Activated CD4-positive, alpha-beta memory T cell treated with anti-CD3 and anti-CD28 coated beads for 36 hours (primary cell): ENCODE results near the gene ELL. TPM values are rescaled to one million over a fixed set of nuclear protein-coding genes. Genes with fewer than 3 reads are reported as not detected.
A peak's percentile ranks its signal among the peaks of the same experiment; 100 is the strongest.

Experiments
- CTCF ChIA-PET: fragments of 350-600 bp; sonication (Branson Sonifier 250); formaldehyde crosslinking; loops from one replicate; lab custom pipeline; 2021; ENCODE audit warnings: antibody characterized with exemption, inconsistent platforms; lab: Charles Lee
- POLR2A ChIA-PET: fragments of 350-600 bp; sonication (Branson Sonifier 250); formaldehyde crosslinking; loops from one replicate; lab custom pipeline; 2021; ENCODE audit warnings: antibody characterized with exemption; lab: Charles Lee
- DNase-seq: peaks from one replicate; pipeline ENCODE4 v3.0.0-alpha.2; 2020
- H3K27ac Mint-ChIP-seq: one replicate; pipeline ENCODE4 v1.8.0; 2021; ENCODE audit warnings: mixed read lengths
- H3K27me3 Mint-ChIP-seq: one replicate; pipeline ENCODE4 v1.8.0; 2021; ENCODE audit warnings: mixed read lengths
- H3K36me3 Mint-ChIP-seq: one replicate; pipeline ENCODE4 v1.8.0; 2021; ENCODE audit warnings: mixed read lengths
- H3K4me1 Mint-ChIP-seq: one replicate; pipeline ENCODE4 v1.8.0; 2021; ENCODE audit warnings: low read depth, mixed read lengths
- H3K4me3 Mint-ChIP-seq: one replicate; pipeline ENCODE4 v1.8.0; 2021; ENCODE audit warnings: mild to moderate bottlenecking, mixed read lengths
- H3K9me3 Mint-ChIP-seq: one replicate; pipeline ENCODE4 v1.8.0; 2021; ENCODE audit warnings: mixed read lengths
- intact Hi-C: fragments of 100-400 bp; cut with micrococcal nuclease; formaldehyde crosslinking; loops from one replicate; pipeline ENCODE4 v1.15.1; 2023
- total RNA-seq, 2 experiments: library from RNA; stranded (reverse); gene quantifications; one replicate each; pipeline ENCODE4 v1.2.3, GENCODE V29; 2021

ELL gene
- total RNA-seq, 2 experiments from 2014 or later: 24.7 to 29.7 TPM

DNA sequence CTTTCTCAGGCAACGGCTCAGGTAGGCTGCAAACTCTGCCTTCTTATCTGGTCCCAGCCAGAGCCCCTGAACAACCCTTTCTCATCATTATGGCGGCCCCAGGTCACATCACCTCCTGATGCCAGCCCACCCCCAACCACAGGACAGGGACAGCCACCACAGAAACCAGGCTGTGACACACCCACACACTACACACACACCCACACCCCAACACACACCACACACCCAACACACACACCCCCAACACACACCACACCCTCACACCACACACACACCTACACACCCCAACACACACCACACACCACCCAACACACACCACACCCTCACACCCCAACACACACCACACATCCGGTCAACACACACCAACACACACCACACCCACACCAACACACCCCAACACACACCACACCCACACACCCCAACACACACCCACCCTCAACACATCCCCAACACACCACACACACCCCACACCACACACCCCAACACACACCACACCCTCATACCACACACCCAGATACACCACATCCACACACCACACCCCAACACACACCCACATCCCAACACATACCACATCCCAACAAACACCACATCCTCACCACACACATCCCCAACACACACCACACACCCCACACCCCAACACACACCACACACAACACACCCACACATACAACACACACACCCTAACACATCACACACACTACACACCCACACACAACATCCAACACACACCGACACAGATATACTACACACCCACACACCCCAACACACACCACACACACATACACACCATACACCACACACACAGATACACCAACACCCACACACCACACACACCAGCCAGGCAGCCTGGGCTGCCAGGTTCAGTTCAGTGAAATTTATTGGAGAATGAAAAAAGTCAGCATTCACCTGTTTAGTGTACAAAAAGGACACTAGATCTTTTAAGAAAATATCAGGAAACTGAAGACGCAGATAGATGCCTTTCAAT, 79.8 kb downstream of the ELL start:
- ChIA-PET POLR2A (no interaction called here), CTCF (interaction anchor here (1.7 kb wide), 1 partner anchor 147 kb away, joined by 4 read pairs; the partner anchor contains the start of gene REX1BD)
- DNase-seq: no peak
- Mint-ChIP-seq H3K4me3 (no peak overlapping the region), H3K27me3 (no peaks in the 10 kb centered on the region), H3K4me1 (peaks cover 16% of the 10 kb centered on the region), H3K27ac (peak overlapping the region; percentile 72), H3K36me3 (peaks cover 7% of the 10 kb centered on the region), H3K9me3 (peaks cover 3% of the 10 kb centered on the region)
- intact Hi-C loops: loop anchor here (5.0 kb wide), 1 partner anchor 100 kb away; the partner anchor contains the start of gene FKBP8

- Mint-ChIP-seq H3K4me3 (no peak overlapping the region), H3K4me1 (peaks cover 22% of the 10 kb centered on the region), H3K36me3 (peaks cover 5% of the 10 kb centered on the region), H3K9me3 (peaks cover 3% of the 10 kb centered on the region), H3K27ac (peak overlapping the region; percentile 25), H3K27me3 (no peaks in the 10 kb centered on the region)
- no peak for DNase-seq
- intact Hi-C loops: loop anchor here (5.0 kb wide), 1 partner anchor 101 kb away; the partner anchor contains the start of gene FKBP8
- ChIA-PET CTCF (interaction anchor here (0.7 to 1.8 kb wide), 3 partner anchors 10 to 30 kb away, joined by 3 to 9 read pairs (median 4); no protein-coding TSS in a partner anchor), POLR2A (interaction anchor here (1.0 kb wide), 1 partner anchor 66 kb away, joined by 3 read pairs; no protein-coding TSS in a partner anchor)
These were observed 80.7 kb downstream of the ELL start for GRCh38 chr19:18440936-18441803.

- ChIA-PET CTCF (interaction anchor here (0.6 to 1.8 kb wide), 7 partner anchors 10 to 777 kb away, joined by 3 to 9 read pairs (median 3); no protein-coding TSS in a partner anchor), POLR2A (interaction anchor here (0.6 to 1.0 kb wide), 2 partner anchors 66 to 506 kb away, joined by 3 to 4 read pairs; no protein-coding TSS in a partner anchor)
- Mint-ChIP-seq H3K27me3 (no peaks in the 10 kb centered on the region), H3K4me1 (peaks cover 23% of the 10 kb centered on the region), H3K9me3 (peaks cover 3% of the 10 kb centered on the region), H3K27ac (no peak overlapping the region), H3K4me3 (no peak overlapping the region), H3K36me3 (peaks cover 5% of the 10 kb centered on the region)
- intact Hi-C loops: loop anchor here (5.0 kb wide), 1 partner anchor 102 kb away; the partner anchor contains the start of gene FKBP8
- DNase-seq: peak; percentile 66
These were observed 81.4 kb downstream of the ELL start for GRCh38 chr19:18440415-18440877.

DNA sequence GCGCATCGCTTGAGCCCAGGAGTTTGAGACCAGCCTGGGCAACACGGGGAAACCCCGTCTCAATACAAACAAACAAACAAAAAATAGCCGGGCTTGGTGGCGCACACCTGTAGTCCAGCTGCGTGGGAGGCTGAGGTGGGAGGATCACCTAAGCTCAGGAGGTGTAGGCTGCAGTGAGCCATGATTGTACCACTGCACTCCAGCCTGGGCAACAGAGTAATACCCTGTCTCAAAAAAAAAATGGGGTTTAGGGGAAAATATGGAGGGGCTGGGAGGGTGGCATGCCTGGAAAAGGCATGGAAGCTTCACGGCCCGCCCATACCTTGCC, 82.0 kb downstream of the ELL start:
- H3K27me3 Mint-ChIP-seq: no peaks in the 10 kb centered on the region
- ChIA-PET POLR2A (interaction anchor here (0.6 to 1.5 kb wide), 2 partner anchors 11 to 506 kb away, joined by 3 to 4 read pairs; no protein-coding TSS in a partner anchor), CTCF (interaction anchor here (0.5 to 1.8 kb wide), 6 partner anchors 11 to 777 kb away, joined by 3 to 9 read pairs (median 3); no protein-coding TSS in a partner anchor)
- no peak overlapping the region for H3K27ac Mint-ChIP-seq
- intact Hi-C loops: loop anchor here (5.0 kb wide), 1 partner anchor 102 kb away; the partner anchor contains the start of gene FKBP8
- no peak overlapping the region for H3K4me3 Mint-ChIP-seq
- DNase-seq: no peak
- H3K4me1 Mint-ChIP-seq: peaks cover 23% of the 10 kb centered on the region
- peaks cover 5% of the 10 kb centered on the region for H3K36me3 Mint-ChIP-seq
- H3K9me3 Mint-ChIP-seq: peaks cover 3% of the 10 kb centered on the region

- DNase-seq: no peak
- Mint-ChIP-seq H3K4me1 (peaks cover 23% of the 10 kb centered on the region), H3K27me3 (no peaks in the 10 kb centered on the region), H3K4me3 (no peak overlapping the region), H3K9me3 (peaks cover 3% of the 10 kb centered on the region), H3K27ac (no peak overlapping the region), H3K36me3 (peaks cover 10% of the 10 kb centered on the region)
- CTCF ChIA-PET: interaction anchor here (0.5 to 1.8 kb wide), 4 partner anchors 12 to 408 kb away, joined by 3 to 9 read pairs (median 3); no protein-coding TSS in a partner anchor
- intact Hi-C loops: no loop called here
- POLR2A ChIA-PET: interaction anchor here (0.6 to 1.5 kb wide), 2 partner anchors 11 to 25 kb away, joined by 3 read pairs; no protein-coding TSS in a partner anchor
These were observed 82.6 kb downstream of the ELL start for GRCh38 chr19:18439025-18439909.

GRCh38 chr19:18438331-18439024, 83.4 kb downstream of the ELL start:
- H3K4me1 Mint-ChIP-seq: peaks cover 23% of the 10 kb centered on the region
- no peak overlapping the region for H3K27ac Mint-ChIP-seq

DNA sequence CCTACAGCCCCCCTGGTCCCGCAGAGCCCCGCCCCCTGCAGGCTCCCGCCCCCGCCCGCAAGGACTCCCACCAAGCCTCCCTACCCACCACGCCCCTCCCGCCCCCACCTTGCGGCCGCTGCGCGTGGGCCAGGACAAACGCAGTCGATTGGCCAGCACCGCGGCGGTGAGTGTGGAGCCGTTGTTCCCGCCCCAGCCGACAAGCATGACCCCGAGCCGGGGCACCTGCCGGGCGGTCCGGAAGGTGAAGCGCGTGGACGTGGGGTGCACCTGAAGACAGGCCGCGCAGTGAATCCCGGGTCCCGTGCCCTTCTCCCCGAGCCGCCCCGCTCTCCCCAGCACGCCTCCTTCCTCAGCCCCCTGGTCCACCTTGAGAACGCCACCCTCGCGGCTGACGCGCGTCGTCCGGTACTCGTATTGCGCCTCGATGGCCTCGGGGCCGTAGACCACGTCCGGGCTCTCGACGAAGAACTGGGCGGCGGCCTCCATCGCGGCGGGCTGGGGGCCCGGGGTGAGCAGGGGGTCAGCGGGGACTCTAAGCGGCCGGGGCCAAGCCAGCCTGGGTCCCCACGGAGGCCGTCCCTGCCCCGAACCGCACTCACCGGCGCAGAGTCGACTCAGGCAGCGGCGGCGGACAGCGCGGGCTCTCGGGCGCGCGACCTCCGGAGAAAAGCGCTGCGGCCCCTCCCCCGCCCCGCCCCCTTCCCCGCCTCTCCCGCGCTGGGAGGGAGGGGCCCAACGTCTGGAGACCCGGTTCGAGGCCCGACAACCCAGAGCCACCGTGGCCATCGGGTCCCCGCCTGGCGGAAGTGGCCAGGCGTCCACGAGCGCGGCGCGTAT, 84.2 kb downstream of the ELL start, which contains the start of gene ISYNA1:
Gene ISYNA1, minus strand, starts transcription at position 643 of the 840 bp plus-strand sequence. Its CDS starts 154 bp downstream, at position 489.
- no peaks in the 10 kb centered on the region for H3K27me3 Mint-ChIP-seq
- POLR2A ChIA-PET: no interaction called here
- peak; percentile 65 for DNase-seq
- H3K9me3 Mint-ChIP-seq: peaks cover 3% of the 10 kb centered on the region
- H3K4me3 Mint-ChIP-seq: peak within 1 kb of the TSS; percentile 65
- peaks cover 18% of the 10 kb centered on the region for H3K4me1 Mint-ChIP-seq
- peaks cover 12% of the 10 kb centered on the region for H3K36me3 Mint-ChIP-seq
- intact Hi-C loops: no loop called here
- H3K27ac Mint-ChIP-seq: no peak within 1 kb of the TSS
- CTCF ChIA-PET: interaction anchor here (0.7 to 1.0 kb wide), 2 partner anchors 13 to 71 kb away, joined by 3 read pairs; no protein-coding TSS in a partner anchor

More at GRCh38 chr19:18438331-18439024, 83.4 kb downstream of the ELL start:
- Mint-ChIP-seq H3K27me3 (no peaks in the 10 kb centered on the region), H3K9me3 (peaks cover 3% of the 10 kb centered on the region), H3K4me3 (no peak overlapping the region), H3K36me3 (peaks cover 13% of the 10 kb centered on the region)
- DNase-seq: no peak
- ChIA-PET POLR2A (interaction anchor here (0.6 to 1.5 kb wide), 2 partner anchors 10 to 25 kb away, joined by 3 read pairs; no protein-coding TSS in a partner anchor), CTCF (interaction anchor here (0.7 to 1.0 kb wide), 2 partner anchors 12 to 409 kb away, joined by 3 read pairs; no protein-coding TSS in a partner anchor)
- intact Hi-C loops: no loop called here

GRCh38 chr19:18436671-18437490, 85.0 kb downstream of the ELL start:
- H3K4me3 Mint-ChIP-seq: peak overlapping the region; percentile 65
- H3K27me3 Mint-ChIP-seq: no peaks in the 10 kb centered on the region
- H3K4me1 Mint-ChIP-seq: peaks cover 16% of the 10 kb centered on the region
- DNase-seq: peak; percentile 79
- peaks cover 7% of the 10 kb centered on the region for H3K36me3 Mint-ChIP-seq
- intact Hi-C loops: no loop called here
- H3K9me3 Mint-ChIP-seq: no peaks in the 10 kb centered on the region
- POLR2A ChIA-PET: no interaction called here
- CTCF ChIA-PET: interaction anchor here (0.7 kb wide), 1 partner anchor 71 kb away, joined by 3 read pairs; no protein-coding TSS in a partner anchor
- peak overlapping the region; percentile 56 for H3K27ac Mint-ChIP-seq
